CD8-positive, alpha-beta memory T cell (primary cell): Measurements from ENCODE around the gene BCL2L1. TPM values are rescaled to one million over a fixed set of nuclear protein-coding genes. Genes with fewer than 3 reads are reported as not detected.
A peak's percentile ranks its signal among the peaks of the same experiment; 100 is the strongest.

Experiments used
- CTCF ChIA-PET: fragments of 350-600 bp; sonication (Branson Sonifier 250); formaldehyde crosslinking; loops from one replicate; lab custom pipeline; 2021; ENCODE audit warnings: antibody characterized with exemption; lab: Charles Lee
- POLR2A ChIA-PET: fragments of 350-600 bp; sonication (Branson Sonifier 250); formaldehyde crosslinking; loops from one replicate; lab custom pipeline; 2021; ENCODE audit warnings: antibody characterized with exemption; lab: Charles Lee
- DNase-seq, 5 donors: peaks; one replicate each; pipeline versions ENCODE4 v3.0.0 to v3.0.0-alpha.2; 2020 to 2022; ENCODE audit warnings: mixed read lengths in 1 of 5
- H3K27ac ChIP-seq: one replicate; pipeline ENCODE4 v1.7.0; 2013; ENCODE audit warnings: low read depth, mild to moderate bottlenecking, low read length, moderate library complexity
- H3K27me3 ChIP-seq: 2 replicates; pipeline ENCODE4 v1.7.0; 2013; ENCODE audit warnings: low read length, mild to moderate bottlenecking; ENCODE audit not compliant: insufficient read depth, poor library complexity, severe bottlenecking
- H3K36me3 ChIP-seq: 2 replicates; pipeline ENCODE4 v1.7.0; 2013; ENCODE audit warnings: mild to moderate bottlenecking, low read length, moderate library complexity; ENCODE audit not compliant: insufficient read depth
- H3K4me1 ChIP-seq: 2 replicates; pipeline ENCODE4 v1.7.0; 2013; ENCODE audit warnings: mild to moderate bottlenecking, low read length, moderate library complexity; ENCODE audit not compliant: insufficient read depth
- H3K4me3 ChIP-seq: 2 replicates; pipeline ENCODE4 v1.7.0; 2013; ENCODE audit warnings: mild to moderate bottlenecking, low read length
- H3K9me3 ChIP-seq: 2 replicates; pipeline ENCODE4 v1.7.0; 2013; ENCODE audit warnings: mild to moderate bottlenecking, low read length
- H3K27ac Mint-ChIP-seq, 8 donors: one replicate each; pipeline ENCODE4 v1.8.0; 2020 to 2021; ENCODE audit warnings: mixed read lengths in 8 of 8, mild to moderate bottlenecking in 6 of 8, inconsistent platforms in 3 of 8, moderate library complexity in 3 of 8
- H3K27me3 Mint-ChIP-seq, 2 donors: one replicate each; pipeline ENCODE4 v1.8.0; 2020 to 2021; ENCODE audit warnings: mixed read lengths in 2 of 2, mild to moderate bottlenecking in 1 of 2, moderate library complexity in 1 of 2
- H3K36me3 Mint-ChIP-seq, 3 donors: one replicate each; pipeline ENCODE4 v1.8.0; 2020 to 2021; ENCODE audit warnings: mixed read lengths in 3 of 3, inconsistent platforms in 1 of 3, mild to moderate bottlenecking in 1 of 3
- H3K4me1 Mint-ChIP-seq, 3 donors: one replicate each; pipeline ENCODE4 v1.8.0; 2020 to 2021; ENCODE audit warnings: mixed read lengths in 3 of 3, inconsistent platforms in 1 of 3, mild to moderate bottlenecking in 1 of 3
- H3K4me3 Mint-ChIP-seq, 7 donors: one replicate each; pipeline ENCODE4 v1.8.0; 2020 to 2021; ENCODE audit warnings: mixed read lengths in 7 of 7, mild to moderate bottlenecking in 6 of 7, moderate library complexity in 4 of 7, inconsistent platforms in 2 of 7
- H3K9me3 Mint-ChIP-seq, 5 donors: one replicate each; pipeline ENCODE4 v1.8.0; 2020 to 2022; ENCODE audit warnings: mixed read lengths in 5 of 5, mild to moderate bottlenecking in 3 of 5, moderate library complexity in 2 of 5, inconsistent platforms in 1 of 5
- polyA plus RNA-seq: library from polyadenylated mRNA; unstranded; fragments of 300-500 nt; fragmentation: Illumina TruSeq; gene quantifications from one replicate; pipeline ENCODE4 v1.2.3, GENCODE V29; 2021
- total RNA-seq, 2 experiments: library from RNA; stranded (reverse); gene quantifications; one replicate each; pipeline ENCODE4 v1.2.3, GENCODE V29; 2021

BCL2L1 gene
- total and polyA plus RNA-seq, 3 experiments from 2014 or later, result 32.1 to 328 (median 328) TPM

- DNase-seq, result no peak
- Histone ChIP-seq H3K27me3 (no peaks in the 10 kb centered on the region), H3K9me3 (no peaks in the 10 kb centered on the region), H3K27ac (peak overlapping the region; percentile 40), H3K4me1 (peaks cover 90% of the 10 kb centered on the region), H3K4me3 (no peak overlapping the region), H3K36me3 (no peaks in the 10 kb centered on the region)
- H3K36me3 Mint-ChIP-seq, result peaks cover 15 to 44% (median 16%) of the 10 kb centered on the region in 3 donors
- H3K4me1 Mint-ChIP-seq, result peaks cover 92 to 97% (median 92%) of the 10 kb centered on the region in 3 donors
- CTCF ChIA-PET, result interaction anchor here (2.1 to 12.2 kb wide), 2 partner anchors 17 to 43 kb away, joined by 5 to 138 read pairs; partner anchors contain the start of gene BCL2L1
- H3K27me3 Mint-ChIP-seq, result no peaks in the 10 kb centered on the region
- peak overlapping the region; percentile 78 to 97 (median 90) for H3K27ac Mint-ChIP-seq
- POLR2A ChIA-PET, result interaction anchor here (0.6 kb wide), 1 partner anchor 36 kb away, joined by 3 read pairs; no protein-coding TSS in a partner anchor
- peak overlapping the region in 6 of 7 donors; percentile 34 to 91 (median 64) for H3K4me3 Mint-ChIP-seq
- no peaks in the 10 kb centered on the region for H3K9me3 Mint-ChIP-seq
These were observed 44.0 kb downstream of the BCL2L1 start for GRCh38 chr20:31678389-31679356.

- DNase-seq, result no peak
- peak overlapping the region; percentile 51 to 96 (median 73) for H3K4me3 Mint-ChIP-seq
- ChIA-PET CTCF (interaction anchor here (1.6 to 12.2 kb wide), 3 partner anchors 16 to 110 kb away, joined by 3 to 138 read pairs (median 5); partner anchors contain the start of gene BCL2L1), POLR2A (no interaction called here)
- no peaks in the 10 kb centered on the region for H3K27me3 Mint-ChIP-seq
- Histone ChIP-seq H3K4me3 (peak overlapping the region; percentile 11), H3K36me3 (no peaks in the 10 kb centered on the region), H3K27ac (peak overlapping the region; percentile 40), H3K4me1 (peaks cover 91% of the 10 kb centered on the region), H3K9me3 (no peaks in the 10 kb centered on the region), H3K27me3 (no peaks in the 10 kb centered on the region)
- no peaks in the 10 kb centered on the region for H3K9me3 Mint-ChIP-seq
- peaks cover 88 to 98% (median 89%) of the 10 kb centered on the region in 3 donors for H3K4me1 Mint-ChIP-seq
- peaks cover 15 to 37% (median 16%) of the 10 kb centered on the region in 3 donors for H3K36me3 Mint-ChIP-seq
- H3K27ac Mint-ChIP-seq, result peak overlapping the region; percentile 78 to 100 (median 93)
These were observed 45.0 kb downstream of the BCL2L1 start for GRCh38 chr20:31677553-31678260.

- Mint-ChIP-seq H3K36me3 (peaks cover 15 to 34% (median 17%) of the 10 kb centered on the region in 3 donors), H3K27me3 (no peaks in the 10 kb centered on the region), H3K27ac (peak overlapping the region; percentile 95 to 100 (median 98)), H3K9me3 (no peaks in the 10 kb centered on the region), H3K4me3 (peak overlapping the region; percentile 88 to 97 (median 94)), H3K4me1 (peaks cover 85 to 97% (median 85%) of the 10 kb centered on the region in 3 donors)
- POLR2A ChIA-PET, result interaction anchor here (0.7 to 3.0 kb wide), 3 partner anchors 8 to 46 kb away, joined by 5 to 35 read pairs (median 5); partner anchors contain the start of gene BCL2L1
- Histone ChIP-seq H3K4me1 (peaks cover 86% of the 10 kb centered on the region), H3K4me3 (peak overlapping the region; percentile 80), H3K9me3 (no peaks in the 10 kb centered on the region), H3K36me3 (no peaks in the 10 kb centered on the region), H3K27me3 (no peaks in the 10 kb centered on the region), H3K27ac (peak overlapping the region; percentile 86)
- CTCF ChIA-PET, result interaction anchor here (1.6 to 12.2 kb wide), 7 partner anchors 8 to 108 kb away, joined by 3 to 138 read pairs (median 8); partner anchors contain the start of gene BCL2L1
- no peak for DNase-seq
These were observed 46.1 kb downstream of the BCL2L1 start for GRCh38 chr20:31676609-31676989.

GRCh38 chr20:31675828-31676608, 46.6 kb downstream of the BCL2L1 start:
- POLR2A ChIA-PET, result interaction anchor here (0.7 to 3.0 kb wide), 6 partner anchors 9 to 47 kb away, joined by 3 to 35 read pairs (median 4); partner anchors contain the start of gene BCL2L1
- Mint-ChIP-seq H3K36me3 (peaks cover 13 to 28% (median 14%) of the 10 kb centered on the region in 3 donors), H3K4me3 (peak overlapping the region; percentile 88 to 97 (median 94)), H3K27ac (peak overlapping the region; percentile 95 to 100 (median 98)), H3K4me1 (peaks cover 83 to 95% (median 84%) of the 10 kb centered on the region in 3 donors), H3K27me3 (no peaks in the 10 kb centered on the region), H3K9me3 (no peaks in the 10 kb centered on the region)
- Histone ChIP-seq H3K36me3 (no peaks in the 10 kb centered on the region), H3K9me3 (no peaks in the 10 kb centered on the region), H3K27me3 (no peaks in the 10 kb centered on the region), H3K27ac (peak overlapping the region; percentile 86), H3K4me3 (peak overlapping the region; percentile 80), H3K4me1 (peaks cover 86% of the 10 kb centered on the region)
- DNase-seq, result peak; percentile 30 to 60 (median 44)
- CTCF ChIA-PET, result interaction anchor here (1.6 to 12.2 kb wide), 7 partner anchors 9 to 108 kb away, joined by 3 to 138 read pairs (median 8); partner anchors contain the start of gene BCL2L1

- POLR2A ChIA-PET, result interaction anchor here (0.5 to 3.0 kb wide), 6 partner anchors 9 to 48 kb away, joined by 3 to 35 read pairs (median 4); partner anchors contain the start of gene BCL2L1
- H3K4me1 Mint-ChIP-seq, result peaks cover 76 to 87% (median 77%) of the 10 kb centered on the region in 3 donors
- Histone ChIP-seq H3K4me1 (peaks cover 79% of the 10 kb centered on the region), H3K27ac (peak overlapping the region; percentile 86), H3K9me3 (no peaks in the 10 kb centered on the region), H3K4me3 (peak overlapping the region; percentile 80), H3K27me3 (no peaks in the 10 kb centered on the region), H3K36me3 (no peaks in the 10 kb centered on the region)
- H3K4me3 Mint-ChIP-seq, result peak overlapping the region; percentile 88 to 97 (median 94)
- H3K27ac Mint-ChIP-seq, result peak overlapping the region; percentile 95 to 100 (median 98)
- H3K27me3 Mint-ChIP-seq, result no peaks in the 10 kb centered on the region
- peak; percentile 59 to 77 (median 67) for DNase-seq
- peaks cover 6 to 19% (median 7%) of the 10 kb centered on the region in 3 donors for H3K36me3 Mint-ChIP-seq
- no peaks in the 10 kb centered on the region for H3K9me3 Mint-ChIP-seq
- CTCF ChIA-PET, result interaction anchor here (1.0 to 12.2 kb wide), 10 partner anchors 9 to 161 kb away, joined by 3 to 138 read pairs (median 4); partner anchors contain the start of genes BCL2L1 and HM13
These were observed 47.5 kb downstream of the BCL2L1 start for GRCh38 chr20:31674895-31675827.

GRCh38 chr20:31673943-31674463, 48.7 kb downstream of the BCL2L1 start:
- H3K4me1 ChIP-seq, result peaks cover 73% of the 10 kb centered on the region
- H3K4me3 Mint-ChIP-seq, result peak overlapping the region; percentile 88 to 97 (median 94)

More at GRCh38 chr20:31673943-31674463, 48.7 kb downstream of the BCL2L1 start:
- Histone ChIP-seq H3K9me3 (no peaks in the 10 kb centered on the region), H3K36me3 (no peaks in the 10 kb centered on the region), H3K27ac (peak overlapping the region; percentile 86), H3K27me3 (no peaks in the 10 kb centered on the region), H3K4me3 (peak overlapping the region; percentile 80)
- H3K4me1 Mint-ChIP-seq, result peaks cover 77 to 87% (median 78%) of the 10 kb centered on the region in 3 donors
- peaks cover 2 to 16% (median 7%) of the 10 kb centered on the region in 3 donors for H3K36me3 Mint-ChIP-seq
- H3K27ac Mint-ChIP-seq, result peak overlapping the region; percentile 95 to 100 (median 98)
- no peaks in the 10 kb centered on the region for H3K27me3 Mint-ChIP-seq
- POLR2A ChIA-PET, result interaction anchor here (0.8 to 3.0 kb wide), 2 partner anchors 46 to 49 kb away, joined by 3 to 35 read pairs; partner anchors contain the start of gene BCL2L1
- CTCF ChIA-PET, result interaction anchor here (1.0 to 12.2 kb wide), 7 partner anchors 10 to 61 kb away, joined by 3 to 138 read pairs (median 8); partner anchors contain the start of gene BCL2L1
- no peaks in the 10 kb centered on the region for H3K9me3 Mint-ChIP-seq
- no peak for DNase-seq
